Stimulated activated CD8-positive, alpha-beta memory T cell treated with anti-CD3 and anti-CD28 coated beads, Interleukin-2, amount 100 ng/mL, for 48 hours (primary cell): ENCODE results near the gene PACRG.

Experiments
- DNase-seq, 2 donors: peaks; one replicate each; pipeline ENCODE4 v3.0.0-alpha.2; 2020; ENCODE audit warnings: low read depth in 2 of 2

The PACRG gene

DNA sequence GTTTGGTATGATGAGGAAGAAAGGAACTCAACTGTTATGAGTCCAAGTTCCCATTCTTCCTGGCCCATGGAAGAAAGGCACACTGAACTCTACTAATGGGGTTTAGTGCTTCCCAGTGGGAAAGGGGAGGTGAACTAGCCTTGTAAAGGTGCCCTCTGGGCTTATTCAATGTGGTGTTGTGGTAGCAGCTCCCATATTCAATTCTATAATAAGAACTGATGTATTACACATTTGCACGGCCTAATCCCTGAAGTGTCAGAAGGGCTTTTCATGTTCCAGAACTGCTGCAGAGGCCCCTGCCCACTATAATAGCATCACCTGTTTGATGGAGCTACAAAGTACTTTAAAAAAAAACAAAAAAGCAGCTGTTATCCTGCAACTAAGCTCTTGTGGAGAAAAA is 17.4 kb upstream of the PACRG start:
- no peak for DNase-seq

DNA sequence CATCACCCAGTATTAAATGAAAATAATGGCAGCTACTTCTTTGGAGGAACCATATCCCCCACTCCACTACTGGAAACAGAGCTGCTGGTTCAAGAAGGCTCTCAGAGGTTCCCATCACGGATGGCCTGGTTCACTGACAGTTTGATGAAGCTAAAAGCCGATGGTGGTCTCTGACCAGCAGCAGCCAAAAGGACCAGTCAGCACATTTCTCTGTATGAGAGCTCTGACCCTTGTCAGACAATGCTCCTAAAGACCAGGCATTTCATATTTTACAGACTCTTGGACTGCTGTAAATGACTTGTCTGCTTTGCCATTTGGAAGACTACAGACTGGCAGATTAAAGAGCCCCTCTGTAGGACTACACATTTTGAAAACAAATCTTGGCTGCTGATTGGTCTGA is 16.8 kb upstream of the PACRG start:
- no peak for DNase-seq

DNA sequence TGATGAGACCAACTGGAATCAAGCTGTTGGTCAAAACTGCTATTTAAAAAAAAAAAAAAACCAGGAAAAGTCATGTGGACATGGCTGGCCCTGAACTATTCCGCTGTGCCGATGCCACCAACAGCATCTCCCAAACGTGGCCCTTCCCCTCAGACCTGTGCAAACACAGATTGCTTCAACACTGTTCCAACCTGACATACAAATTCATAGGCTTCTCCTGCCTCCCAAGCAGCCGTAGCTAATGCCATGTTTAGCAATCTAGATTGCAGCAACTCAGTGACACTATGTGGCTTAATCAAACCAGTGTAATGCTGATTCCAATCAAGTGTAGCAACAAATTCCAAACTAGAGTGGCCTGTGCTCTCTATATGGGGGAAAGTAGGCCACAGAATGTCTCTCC is 16.4 kb upstream of the PACRG start:
- no peak for DNase-seq

- DNase-seq = no peak
Observed at GRCh38 chr6:162712694-162713093, 15.1 kb upstream of the PACRG start.

- no peak for DNase-seq
Observed at GRCh38 chr6:162713974-162714780, 13.6 kb upstream of the PACRG start.

DNA sequence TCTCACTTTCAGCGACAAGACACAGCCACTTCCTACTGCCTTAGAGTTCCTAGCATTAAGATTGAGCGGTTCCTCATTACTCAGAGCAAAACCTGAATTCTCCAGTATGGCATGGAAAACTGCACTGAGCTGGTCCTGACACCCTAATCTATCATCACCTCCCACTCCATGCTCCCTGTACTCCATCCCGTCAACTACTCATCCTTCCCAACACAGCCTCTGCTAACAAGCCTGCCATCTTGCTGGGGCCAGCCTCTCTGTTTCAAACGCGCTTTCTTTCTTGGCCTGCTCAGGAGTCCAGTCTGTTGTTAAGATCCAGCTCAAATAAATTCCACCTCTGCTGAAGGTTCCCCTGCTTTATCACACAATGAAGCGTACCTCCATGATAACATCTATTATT is 12.2 kb upstream of the PACRG start:
- DNase-seq = no peak

GRCh38 chr6:162719528-162719927 is 8.2 kb upstream of the PACRG start:
- no peak for DNase-seq

DNA sequence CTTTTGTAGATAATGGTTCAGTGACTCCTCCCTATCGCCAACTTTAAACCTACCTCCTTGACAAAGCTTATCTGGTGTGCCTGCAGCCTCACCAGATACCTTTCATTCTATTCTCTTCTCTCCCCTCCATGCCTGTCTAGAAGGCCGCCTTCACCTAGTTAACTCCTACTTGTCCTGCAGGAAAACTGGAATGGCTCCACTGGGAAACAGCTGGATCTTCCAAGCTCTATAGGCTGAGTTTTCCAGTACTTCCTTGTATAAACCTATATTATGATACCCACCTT is 6.4 kb upstream of the PACRG start:
- no peak for DNase-seq

GRCh38 chr6:162722226-162722625 is 5.5 kb upstream of the PACRG start:
- no peak for DNase-seq

- no peak for DNase-seq
Observed at GRCh38 chr6:162722633-162723032, 5.1 kb upstream of the PACRG start.

- DNase-seq = no peak
Observed at GRCh38 chr6:162726947-162727321, 840 bp upstream of the PACRG start.

- no peak for DNase-seq
Observed at GRCh38 chr6:162728197-162728596, 423 bp downstream of the PACRG start.

- DNase-seq = no peak
Observed at GRCh38 chr6:162728706-162729105, 932 bp downstream of the PACRG start.

- no peak for DNase-seq
Observed at GRCh38 chr6:162730502-162730901, 2.7 kb downstream of the PACRG start.

DNA sequence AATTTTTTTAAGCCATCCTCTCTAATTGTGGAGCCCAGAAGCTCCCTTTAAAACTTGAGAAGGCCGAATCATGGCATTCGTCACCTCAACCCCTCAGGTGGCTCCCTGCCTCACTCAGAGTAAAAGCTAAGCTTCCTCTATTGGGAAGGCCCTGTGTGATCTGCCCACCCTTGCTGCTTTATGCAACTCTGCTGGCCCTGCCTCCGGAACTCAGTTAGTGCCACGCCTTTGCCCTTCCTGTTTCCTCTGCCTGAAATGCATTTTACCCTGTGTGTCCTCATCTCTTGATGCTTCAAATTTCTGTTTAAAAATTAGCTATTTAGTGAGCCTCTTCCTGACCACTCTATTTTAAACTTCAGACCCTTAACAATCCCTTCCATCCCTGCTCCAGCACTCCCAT is 5.7 kb downstream of the PACRG start:
- DNase-seq = no peak

DNA sequence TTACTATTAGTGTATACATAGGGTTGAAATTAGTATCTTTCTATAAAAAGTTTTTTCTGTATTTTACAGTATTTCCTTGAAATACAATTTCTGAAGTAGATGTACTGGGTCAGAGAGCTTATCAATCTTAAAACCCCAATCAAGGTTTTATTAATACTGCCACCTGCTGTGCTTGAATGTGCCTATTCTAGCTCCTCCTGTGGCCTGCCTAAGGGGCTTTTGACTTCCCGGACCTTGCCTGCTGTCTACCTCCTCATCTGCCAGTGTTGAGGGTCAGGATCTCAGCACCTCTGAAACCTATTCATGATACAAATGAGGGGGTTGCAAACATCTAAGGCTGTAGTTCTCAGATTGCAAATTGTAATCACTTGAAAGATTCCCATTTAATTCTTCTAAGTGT is 9.2 kb downstream of the PACRG start:
- DNase-seq = no peak

- no peak for DNase-seq
Observed at GRCh38 chr6:162750776-162751175, 23.0 kb downstream of the PACRG start.

DNA sequence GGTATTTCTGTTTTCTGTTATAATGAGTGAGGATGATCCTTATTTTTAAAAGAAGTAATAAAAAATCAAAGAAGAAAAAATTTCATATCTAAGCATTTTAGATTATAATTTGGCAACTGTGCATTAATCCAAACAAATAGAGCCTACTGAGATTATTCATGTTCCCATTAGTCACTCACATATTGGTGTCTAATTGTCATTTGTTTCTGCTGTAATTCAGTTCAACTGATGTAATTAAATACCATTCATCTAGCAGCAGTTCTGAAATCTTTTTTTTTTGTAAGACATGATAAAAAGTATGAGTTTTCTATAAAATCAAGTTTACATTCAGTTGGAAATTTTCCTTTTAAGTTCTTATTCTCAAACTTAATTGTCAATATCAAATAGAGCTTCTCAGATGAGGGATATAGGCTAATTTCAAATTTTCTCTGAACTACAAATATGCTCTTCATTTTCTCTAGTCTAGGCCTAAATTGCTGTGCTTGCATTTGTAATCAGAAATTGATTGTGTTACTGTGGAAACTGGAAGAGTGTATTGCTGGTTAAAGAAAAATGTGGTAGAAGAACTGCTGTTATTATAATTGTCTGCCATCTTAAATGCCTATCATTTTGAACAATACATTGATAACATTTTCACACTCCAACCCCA is 23.6 kb downstream of the PACRG start:
- no peak for DNase-seq

DNA sequence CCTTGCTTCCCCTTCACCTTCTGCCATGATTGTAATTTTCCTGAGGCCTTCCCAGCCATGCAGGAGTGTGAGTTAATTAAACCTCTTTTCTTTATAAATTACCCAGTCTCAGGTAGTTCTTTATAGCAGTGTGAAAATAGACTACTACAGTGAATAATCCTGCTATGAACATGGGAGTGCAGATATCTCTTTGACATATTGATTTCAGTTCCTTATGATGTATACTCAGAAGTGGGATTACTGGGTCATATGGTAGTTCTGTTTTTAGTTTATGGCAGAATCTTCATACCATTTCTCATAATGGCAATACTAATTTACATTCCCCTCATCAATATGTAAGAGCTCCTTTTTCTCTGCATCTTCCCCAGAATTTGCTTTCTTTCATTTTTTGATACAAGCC is 26.0 kb downstream of the PACRG start:
- no peak for DNase-seq

GRCh38 chr6:162770136-162770535 is 42.4 kb downstream of the PACRG start:
- no peak for DNase-seq

- DNase-seq = no peak
Observed at GRCh38 chr6:162770955-162771354, 43.2 kb downstream of the PACRG start.

DNA sequence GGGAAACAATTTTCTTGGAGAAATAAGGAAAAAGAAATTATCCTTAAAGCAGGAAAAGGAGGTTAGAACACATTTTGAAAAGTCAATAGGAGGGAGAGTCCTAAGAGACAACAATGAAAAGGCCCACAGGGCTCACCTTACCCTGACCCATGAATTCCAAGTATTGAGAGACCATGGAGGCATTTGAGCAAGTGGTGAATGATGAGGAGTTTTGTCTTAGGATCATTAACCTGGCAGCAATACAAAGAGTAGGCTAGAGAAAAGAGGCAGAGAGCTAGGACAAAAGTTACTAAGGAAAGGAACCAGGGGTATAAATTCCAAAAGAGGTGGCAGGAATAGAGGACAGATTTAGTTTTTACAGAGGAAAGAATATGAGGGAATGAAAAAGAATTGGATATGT is 44.7 kb downstream of the PACRG start:
- no peak for DNase-seq

GRCh38 chr6:162773996-162774395 is 46.2 kb downstream of the PACRG start:
- no peak for DNase-seq

DNA sequence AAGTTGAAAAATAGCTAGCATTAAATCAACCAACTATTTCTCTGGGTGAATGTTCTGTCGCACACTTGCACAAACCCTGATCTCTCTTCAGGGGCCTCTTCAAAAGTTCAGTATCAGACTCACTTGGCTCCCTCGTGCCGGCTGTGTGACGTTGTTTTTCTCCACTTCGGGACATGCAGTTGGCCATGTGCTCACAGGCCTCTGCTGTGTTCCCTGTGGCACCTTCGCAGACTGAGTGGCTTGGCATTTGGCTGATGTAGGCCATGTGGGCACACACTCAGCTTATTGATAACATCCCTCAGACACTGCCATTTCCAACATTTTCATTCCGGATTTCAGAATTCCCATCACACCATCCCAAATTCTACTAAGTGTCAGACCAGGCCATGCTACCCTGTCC is 49.3 kb downstream of the PACRG start:
- DNase-seq = no peak
